CD4-positive, alpha-beta T cell treated with Interleukin-2 at 100 ng/mL for 4 hours (primary cell): ENCODE measurements around the gene STKLD1.
A peak's percentile ranks its signal among the peaks of the same experiment; 100 is the strongest.

Experiments used
- DNase-seq: peaks from one replicate; pipeline ENCODE4 v3.0.0-alpha.2; 2020; ENCODE audit warnings: low spot score

The STKLD1 gene

GRCh38 chr9:133345596-133345995, 30.6 kb upstream of the STKLD1 start:
- DNase-seq = no peak

- no peak for DNase-seq
Observed at GRCh38 chr9:133346021-133346785, 30.0 kb upstream of the STKLD1 start.

GRCh38 chr9:133347515-133347984, 28.6 kb upstream of the STKLD1 start:
- DNase-seq = peak; percentile 47

- DNase-seq = peak; percentile 96
Observed at GRCh38 chr9:133347985-133348717, 28.0 kb upstream of the STKLD1 start, which contains the start of the genes MED22 and RPL7A. TSS of gene MED22 (minus strand) at chr9:133348131. CDS start at chr9:133346662, 1,469 bp downstream. TSS of gene RPL7A (plus strand) at chr9:133348218. CDS start at chr9:133348244, 26 bp downstream.

GRCh38 chr9:133348718-133349573, 27.2 kb upstream of the STKLD1 start:
- DNase-seq = no peak

GRCh38 chr9:133349965-133350616, 26.1 kb upstream of the STKLD1 start:
- DNase-seq = no peak

GRCh38 chr9:133351526-133351907, 24.6 kb upstream of the STKLD1 start:
- DNase-seq = no peak

GRCh38 chr9:133351908-133352634, 24.1 kb upstream of the STKLD1 start:
- DNase-seq = peak; percentile 21

GRCh38 chr9:133352635-133353340, 23.4 kb upstream of the STKLD1 start:
- no peak for DNase-seq

- DNase-seq = no peak
Observed at GRCh38 chr9:133353548-133353947, 22.6 kb upstream of the STKLD1 start.

- DNase-seq = no peak
Observed at GRCh38 chr9:133354766-133355165, 21.4 kb upstream of the STKLD1 start.

- no peak for DNase-seq
Observed at GRCh38 chr9:133355881-133356357, 20.2 kb upstream of the STKLD1 start.

- peak; percentile 87 for DNase-seq
Observed at GRCh38 chr9:133356391-133357091, 19.6 kb upstream of the STKLD1 start, which contains the start of the genes SURF1 and SURF2. TSS of gene SURF1 (minus strand) at chr9:133356487. CDS start at chr9:133356453, 34 bp downstream. TSS of gene SURF2 (plus strand) at chr9:133356550. CDS start at chr9:133356593, 43 bp downstream.

- DNase-seq = no peak
Observed at GRCh38 chr9:133357656-133358055, 18.5 kb upstream of the STKLD1 start.

GRCh38 chr9:133359399-133360175, 16.6 kb upstream of the STKLD1 start:
- DNase-seq = no peak

- no peak for DNase-seq
Observed at GRCh38 chr9:133360400-133361393, 15.5 kb upstream of the STKLD1 start.

- no peak for DNase-seq
Observed at GRCh38 chr9:133361507-133362092, 14.6 kb upstream of the STKLD1 start.
